ENCODE data around the gene PLEKHG2.

- TF ChIP-seq YY1 (IDR thresholded peaks at IDR 0.05; ENCODE audit: insufficient read depth, insufficient read length) (no peak), SUZ12 (IDR thresholded peaks at IDR 0.05; ENCODE audit: extremely low read depth, insufficient read depth, insufficient read length) (no peak), ZNF274 (IDR thresholded peaks at IDR 0.05; ENCODE audit: low read depth, low read length) (no peak)
Observed at GRCh38 chr19:39420769-39421168, 8.3 kb downstream of the PLEKHG2 start.
